ENCODE data around the gene CDC42SE2.

GRCh38 chr5:131263648-131264450 lies at the start of gene CDC42SE2:
- TF ChIP-seq CTCF (IDR thresholded peaks at IDR 0.05; ENCODE audit: insufficient read depth, low read length) (no peak), REST (IDR thresholded peaks at IDR 0.05; ENCODE audit: insufficient replicate concordance, low read depth) (no peak)
